ENCODE results near the gene MKRN2.

MKRN2 gene

GRCh38 chr3:12556314-12556689, 585 bp upstream of the MKRN2 start:
- DNase-seq: no peak
- no peak overlapping the region for H3K27ac ChIP-seq (ENCODE audit: low read depth, low read length)
- no CpG with 5 or more reads among the region's 8 CpGs for WGBS (ENCODE audit: extremely low coverage, insufficient coverage, insufficient read length)
- H3K14ac ChIP-seq (ENCODE audit: low read length): peak overlapping the region; percentile 4
- H3K9ac ChIP-seq (ENCODE audit: low read length): peak overlapping the region; percentile 68
- H2BK12ac ChIP-seq (ENCODE audit: low read length): no peak overlapping the region
- peak overlapping the region; percentile 71 for H3K4me3 ChIP-seq (ENCODE audit: low read depth, low read length)
- peaks cover 13% of the 10 kb centered on the region for H3K79me2 ChIP-seq (ENCODE audit: control insufficient read depth, insufficient read depth, low read length, poor library complexity)
- H3K18ac ChIP-seq (ENCODE audit: low read length): peak overlapping the region; percentile 54
- no peaks in the 10 kb centered on the region for H3K36me3 ChIP-seq (ENCODE audit: control insufficient read depth in 1 of 2, insufficient read depth in 2 of 2, low read length in 2 of 2)
- peak overlapping the region; percentile 42 for H2BK5ac ChIP-seq (ENCODE audit: low read depth, low read length, poor library complexity)
- H3K23ac ChIP-seq (ENCODE audit: low read length): no peak overlapping the region
- H3K27me3 ChIP-seq (ENCODE audit: insufficient read depth, low read length): no peaks in the 10 kb centered on the region
- H3K4me2 ChIP-seq (ENCODE audit: low read length): peak overlapping the region; percentile 78
- peak overlapping the region; percentile 82 for H4K8ac ChIP-seq (ENCODE audit: low read depth, low read length)
- no peak overlapping the region for H3K4ac ChIP-seq (ENCODE audit: low read depth, low read length)
- peak overlapping the region; percentile 31 for H4K12ac ChIP-seq (ENCODE audit: low read depth, low read length)
- H2AK5ac ChIP-seq (ENCODE audit: low read length): no peak overlapping the region
- H3K9me3 ChIP-seq (ENCODE audit: insufficient read depth, low read depth, low read length): peaks cover 2% of the 10 kb centered on the region
- peak overlapping the region; percentile 86 for H2AFZ ChIP-seq (ENCODE audit: insufficient read depth, low read length, poor library complexity)
- H2BK120ac ChIP-seq (ENCODE audit: insufficient read depth, low read length, poor library complexity): peak overlapping the region; percentile 36
- peaks cover 3% of the 10 kb centered on the region in 2 experiments for H3K4me1 ChIP-seq (ENCODE audit: control insufficient read depth in 1 of 2, insufficient read depth in 2 of 2, low read length in 2 of 2)
- H3K79me1 ChIP-seq (ENCODE audit: low read length): peaks cover 10% of the 10 kb centered on the region
- peak overlapping the region; percentile 58 for H4K91ac ChIP-seq (ENCODE audit: low read depth, low read length)

- no peaks in the 10 kb centered on the region for H3K27me3 ChIP-seq (ENCODE audit: insufficient read depth, low read length)
- H3K4me2 ChIP-seq (ENCODE audit: low read length): peak overlapping the region; percentile 78
- no peak overlapping the region for H2BK12ac ChIP-seq (ENCODE audit: low read length)
- H3K18ac ChIP-seq (ENCODE audit: low read length): peak overlapping the region; percentile 99
- H3K4me3 ChIP-seq (ENCODE audit: low read depth, low read length): peak overlapping the region; percentile 100
- no peaks in the 10 kb centered on the region for H3K36me3 ChIP-seq (ENCODE audit: control insufficient read depth in 1 of 2, insufficient read depth in 2 of 2, low read length in 2 of 2)
- DNase-seq: peak; percentile 12 to 59
- peak overlapping the region; percentile 93 for H3K27ac ChIP-seq (ENCODE audit: low read depth, low read length)
- H2AFZ ChIP-seq (ENCODE audit: insufficient read depth, low read length, poor library complexity): peak overlapping the region; percentile 89
- peak overlapping the region; percentile 91 for H3K4ac ChIP-seq (ENCODE audit: low read depth, low read length)
- no peak overlapping the region for H3K23ac ChIP-seq (ENCODE audit: low read length)
- H3K9ac ChIP-seq (ENCODE audit: low read length): peak overlapping the region; percentile 97
- H2AK5ac ChIP-seq (ENCODE audit: low read length): peak overlapping the region; percentile 64
- H2BK120ac ChIP-seq (ENCODE audit: insufficient read depth, low read length, poor library complexity): peak overlapping the region; percentile 97
- peaks cover 5 to 10% of the 10 kb centered on the region in 2 experiments for H3K4me1 ChIP-seq (ENCODE audit: control insufficient read depth in 1 of 2, insufficient read depth in 2 of 2, low read length in 2 of 2)
- WGBS (ENCODE audit: extremely low coverage, insufficient coverage, insufficient read length): no CpG with 5 or more reads among the region's 18 CpGs
- peaks cover 2% of the 10 kb centered on the region for H3K9me3 ChIP-seq (ENCODE audit: insufficient read depth, low read depth, low read length)
- peaks cover 18% of the 10 kb centered on the region for H3K79me2 ChIP-seq (ENCODE audit: control insufficient read depth, insufficient read depth, low read length, poor library complexity)
- H3K14ac ChIP-seq (ENCODE audit: low read length): peak overlapping the region; percentile 100
- peak overlapping the region; percentile 95 for H4K91ac ChIP-seq (ENCODE audit: low read depth, low read length)
- H3K79me1 ChIP-seq (ENCODE audit: low read length): peaks cover 10% of the 10 kb centered on the region
- H4K8ac ChIP-seq (ENCODE audit: low read depth, low read length): peak overlapping the region; percentile 99
- H4K12ac ChIP-seq (ENCODE audit: low read depth, low read length): peak overlapping the region; percentile 100
- peak overlapping the region; percentile 96 for H2BK5ac ChIP-seq (ENCODE audit: low read depth, low read length, poor library complexity)
These were observed 700 bp downstream of the MKRN2 start for GRCh38 chr3:12557473-12558100.

GRCh38 chr3:12558706-12559105, 1.8 kb downstream of the MKRN2 start:
- H3K4me1 ChIP-seq (ENCODE audit: control insufficient read depth in 1 of 2, insufficient read depth in 2 of 2, low read length in 2 of 2): peaks cover 7 to 16% of the 10 kb centered on the region in 2 experiments
- no peak overlapping the region for H2AK5ac ChIP-seq (ENCODE audit: low read length)
- peaks cover 18% of the 10 kb centered on the region for H3K79me2 ChIP-seq (ENCODE audit: control insufficient read depth, insufficient read depth, low read length, poor library complexity)
- H3K4me2 ChIP-seq (ENCODE audit: low read length): no peak overlapping the region
- H3K9me3 ChIP-seq (ENCODE audit: insufficient read depth, low read depth, low read length): peaks cover 2% of the 10 kb centered on the region
- H2BK12ac ChIP-seq (ENCODE audit: low read length): no peak overlapping the region
- H3K79me1 ChIP-seq (ENCODE audit: low read length): peaks cover 10% of the 10 kb centered on the region
- H3K4ac ChIP-seq (ENCODE audit: low read depth, low read length): peak overlapping the region; percentile 93
- no peak overlapping the region for H3K9ac ChIP-seq (ENCODE audit: low read length)
- H4K8ac ChIP-seq (ENCODE audit: low read depth, low read length): no peak overlapping the region
- H4K12ac ChIP-seq (ENCODE audit: low read depth, low read length): no peak overlapping the region
- no peak overlapping the region for H2AFZ ChIP-seq (ENCODE audit: insufficient read depth, low read length, poor library complexity)
- H2BK120ac ChIP-seq (ENCODE audit: insufficient read depth, low read length, poor library complexity): no peak overlapping the region
- H3K23ac ChIP-seq (ENCODE audit: low read length): peak overlapping the region; percentile 95
- WGBS (ENCODE audit: extremely low coverage, insufficient coverage, insufficient read length): no CpG with 5 or more reads among the region's 4 CpGs
- no peak overlapping the region for H3K14ac ChIP-seq (ENCODE audit: low read length)
- no peak for DNase-seq
- no peaks in the 10 kb centered on the region for H3K27me3 ChIP-seq (ENCODE audit: insufficient read depth, low read length)
- H4K91ac ChIP-seq (ENCODE audit: low read depth, low read length): no peak overlapping the region
- H3K4me3 ChIP-seq (ENCODE audit: low read depth, low read length): no peak overlapping the region
- H3K18ac ChIP-seq (ENCODE audit: low read length): no peak overlapping the region
- no peak overlapping the region for H2BK5ac ChIP-seq (ENCODE audit: low read depth, low read length, poor library complexity)
- H3K36me3 ChIP-seq (ENCODE audit: control insufficient read depth in 1 of 2, insufficient read depth in 2 of 2, low read length in 2 of 2): no peaks in the 10 kb centered on the region
- no peak overlapping the region for H3K27ac ChIP-seq (ENCODE audit: low read depth, low read length)

GRCh38 chr3:12559520-12559919, 2.6 kb downstream of the MKRN2 start:
- no CpG with 5 or more reads among the region's 3 CpGs for WGBS (ENCODE audit: extremely low coverage, insufficient coverage, insufficient read length)
- Histone ChIP-seq H4K8ac (ENCODE audit: low read depth, low read length) (no peak overlapping the region), H3K23ac (ENCODE audit: low read length) (no peak overlapping the region), H4K12ac (ENCODE audit: low read depth, low read length) (no peak overlapping the region), H3K4me2 (ENCODE audit: low read length) (no peak overlapping the region), H3K4me3 (ENCODE audit: low read depth, low read length) (no peak overlapping the region), H3K4me1 (ENCODE audit: control insufficient read depth in 1 of 2, insufficient read depth in 2 of 2, low read length in 2 of 2) (peaks cover 7 to 16% of the 10 kb centered on the region in 2 experiments), H3K79me1 (ENCODE audit: low read length) (peaks cover 10% of the 10 kb centered on the region), H3K9ac (ENCODE audit: low read length) (no peak overlapping the region), H3K4ac (ENCODE audit: low read depth, low read length) (peak overlapping the region; percentile 91), H3K18ac (ENCODE audit: low read length) (no peak overlapping the region), H2BK12ac (ENCODE audit: low read length) (no peak overlapping the region), H3K14ac (ENCODE audit: low read length) (no peak overlapping the region), H3K36me3 (ENCODE audit: control insufficient read depth in 1 of 2, insufficient read depth in 2 of 2, low read length in 2 of 2) (no peaks in the 10 kb centered on the region), H3K27ac (ENCODE audit: low read depth, low read length) (no peak overlapping the region), H3K79me2 (ENCODE audit: control insufficient read depth, insufficient read depth, low read length, poor library complexity) (peaks cover 18% of the 10 kb centered on the region), H3K27me3 (ENCODE audit: insufficient read depth, low read length) (no peaks in the 10 kb centered on the region), H3K9me3 (ENCODE audit: insufficient read depth, low read depth, low read length) (no peaks in the 10 kb centered on the region), H2AFZ (ENCODE audit: insufficient read depth, low read length, poor library complexity) (no peak overlapping the region), H2BK5ac (ENCODE audit: low read depth, low read length, poor library complexity) (no peak overlapping the region), H4K91ac (ENCODE audit: low read depth, low read length) (no peak overlapping the region), H2BK120ac (ENCODE audit: insufficient read depth, low read length, poor library complexity) (no peak overlapping the region), H2AK5ac (ENCODE audit: low read length) (no peak overlapping the region)
- DNase-seq: peak; percentile 31 to 60

Measured in trophoblast cell (in vitro differentiated cells and primary cell).